Measurements from ENCODE around the gene NRL. TPM values are rescaled to one million over a fixed set of nuclear protein-coding genes. Genes with fewer than 3 reads are reported as not detected.
"Not testable (repeated sequence)": the region's sequence is repeated elsewhere in the genome, so short reads cannot be mapped to it uniquely, and the experiment has no call there.

Gene NRL
- total RNA-seq, 1 donor from 2014 or later: 0.48 TPM

- H3K27me3 ChIP-seq (ENCODE audit: insufficient read depth, low read length): no peaks in the 10 kb centered on the region
- no peaks in the 10 kb centered on the region for H3K9me3 ChIP-seq (ENCODE audit: insufficient read depth, low read depth, low read length)
- H3K36me3 Mint-ChIP-seq (ENCODE audit: low read depth, unreplicated experiment): no peaks in the 10 kb centered on the region
- no peak overlapping the region for H3K27ac Mint-ChIP-seq (ENCODE audit: unreplicated experiment)
- H2AFZ ChIP-seq (ENCODE audit: low read depth, low read length): no peak overlapping the region
- no peak for FAIRE-seq
- DNase-seq (ENCODE audit: low read depth): no peak
- H3K4me3 Mint-ChIP-seq (ENCODE audit: unreplicated experiment): no peak overlapping the region
- H3K36me3 ChIP-seq (ENCODE audit: insufficient read depth, low read length): no peaks in the 10 kb centered on the region
- H3K27ac ChIP-seq (ENCODE audit: low read depth, low read length): no peak overlapping the region
- TF ChIP-seq CTCF (IDR thresholded peaks at IDR 0.05; ENCODE audit: insufficient read depth, low read depth, low read length) (no peak), EZH2 (IDR thresholded peaks at IDR 0.05; ENCODE audit: insufficient read depth, low read length) (no peak)
- H3K9me3 Mint-ChIP-seq (ENCODE audit: unreplicated experiment): peaks cover 5% of the 10 kb centered on the region
- peaks cover 13% of the 10 kb centered on the region for H3K27me3 Mint-ChIP-seq (ENCODE audit: low read depth, unreplicated experiment)
- no peaks in the 10 kb centered on the region for H3K4me1 ChIP-seq (ENCODE audit: insufficient read depth, low read length)
- no peak overlapping the region for H3K9ac ChIP-seq (ENCODE audit: low read length)
- H4K20me1 ChIP-seq (ENCODE audit: insufficient read depth, low read length): no peaks in the 10 kb centered on the region
- peaks cover 4% of the 10 kb centered on the region for H3K4me1 Mint-ChIP-seq (ENCODE audit: low read depth, unreplicated experiment)
- no peak overlapping the region for H3K4me3 ChIP-seq (ENCODE audit: insufficient read depth, low read depth, low read length)
- H3K79me2 ChIP-seq (ENCODE audit: insufficient read depth, low read length): no peaks in the 10 kb centered on the region
- H3K4me2 ChIP-seq (ENCODE audit: low read length): no peak overlapping the region
Measured at GRCh38 chr14:24037658-24038037, 77.1 kb downstream of the NRL start.

GRCh38 chr14:24036963-24037657 lies 77.6 kb downstream of the NRL start:
- H3K79me2 ChIP-seq (ENCODE audit: insufficient read depth, low read length); H4K20me1 ChIP-seq (ENCODE audit: insufficient read depth, low read length); DNase-seq (ENCODE audit: low read depth); H3K36me3 ChIP-seq (ENCODE audit: insufficient read depth, low read length); H3K9ac ChIP-seq (ENCODE audit: low read length); H3K9me3 Mint-ChIP-seq (ENCODE audit: unreplicated experiment); FAIRE-seq; H3K36me3 Mint-ChIP-seq (ENCODE audit: low read depth, unreplicated experiment); H3K9me3 ChIP-seq (ENCODE audit: insufficient read depth, low read depth, low read length); H3K27ac ChIP-seq (ENCODE audit: low read depth, low read length); H3K27me3 ChIP-seq (ENCODE audit: insufficient read depth, low read length); H3K4me1 ChIP-seq (ENCODE audit: insufficient read depth, low read length); H3K4me1 Mint-ChIP-seq (ENCODE audit: low read depth, unreplicated experiment): not testable (repeated sequence)
- Mint-ChIP-seq H3K27ac (ENCODE audit: unreplicated experiment) (peak overlapping the region; percentile 80), H3K27me3 (ENCODE audit: low read depth, unreplicated experiment) (peaks cover 13% of the 10 kb centered on the region), H3K4me3 (ENCODE audit: unreplicated experiment) (peak overlapping the region; percentile 97)
- peak overlapping the region; percentile 59 for H3K4me3 ChIP-seq (ENCODE audit: insufficient read depth, low read depth, low read length)
- peak overlapping the region; percentile 96 for H2AFZ ChIP-seq (ENCODE audit: low read depth, low read length)
- H3K4me2 ChIP-seq (ENCODE audit: low read length): peak overlapping the region; percentile 94

GRCh38 chr14:24036169-24036962 lies 78.4 kb downstream of the NRL start:
- Mint-ChIP-seq H3K36me3 (ENCODE audit: low read depth, unreplicated experiment) (no peaks in the 10 kb centered on the region), H3K27ac (ENCODE audit: unreplicated experiment) (peak overlapping the region; percentile 80), H3K27me3 (ENCODE audit: low read depth, unreplicated experiment) (peaks cover 8% of the 10 kb centered on the region), H3K9me3 (ENCODE audit: unreplicated experiment) (peaks cover 14% of the 10 kb centered on the region), H3K4me3 (ENCODE audit: unreplicated experiment) (peak overlapping the region; percentile 97), H3K4me1 (ENCODE audit: low read depth, unreplicated experiment) (peaks cover 4% of the 10 kb centered on the region)
- peak overlapping the region; percentile 94 for H3K4me2 ChIP-seq (ENCODE audit: low read length)
- no peaks in the 10 kb centered on the region for H3K36me3 ChIP-seq (ENCODE audit: insufficient read depth, low read length)
- no peaks in the 10 kb centered on the region for H3K9me3 ChIP-seq (ENCODE audit: insufficient read depth, low read depth, low read length)
- H3K9ac ChIP-seq (ENCODE audit: low read length): peak overlapping the region; percentile 74
- H4K20me1 ChIP-seq (ENCODE audit: insufficient read depth, low read length): no peaks in the 10 kb centered on the region
- FAIRE-seq: no peak
- no peaks in the 10 kb centered on the region for H3K4me1 ChIP-seq (ENCODE audit: insufficient read depth, low read length)
- peak overlapping the region; percentile 96 for H2AFZ ChIP-seq (ENCODE audit: low read depth, low read length)
- H3K27me3 ChIP-seq (ENCODE audit: insufficient read depth, low read length): no peaks in the 10 kb centered on the region
- H3K4me3 ChIP-seq (ENCODE audit: insufficient read depth, low read depth, low read length): peak overlapping the region; percentile 59
- peak; percentile 39 for DNase-seq (ENCODE audit: low read depth)
- H3K27ac ChIP-seq (ENCODE audit: low read depth, low read length): no peak overlapping the region
- TF ChIP-seq CTCF (IDR thresholded peaks at IDR 0.05; ENCODE audit: insufficient read depth, low read depth, low read length) (peak; percentile 53), EZH2 (IDR thresholded peaks at IDR 0.05; ENCODE audit: insufficient read depth, low read length) (no peak)
- H3K79me2 ChIP-seq (ENCODE audit: insufficient read depth, low read length): no peaks in the 10 kb centered on the region

GRCh38 chr14:24035769-24036168 lies 79.0 kb downstream of the NRL start:
- Mint-ChIP-seq H3K4me3 (ENCODE audit: unreplicated experiment) (peak overlapping the region; percentile 86), H3K27ac (ENCODE audit: unreplicated experiment) (peak overlapping the region; percentile 58), H3K9me3 (ENCODE audit: unreplicated experiment) (peaks cover 19% of the 10 kb centered on the region)
- H3K9me3 ChIP-seq (ENCODE audit: insufficient read depth, low read depth, low read length); H3K9ac ChIP-seq (ENCODE audit: low read length); DNase-seq (ENCODE audit: low read depth); H3K27ac ChIP-seq (ENCODE audit: low read depth, low read length); H3K27me3 ChIP-seq (ENCODE audit: insufficient read depth, low read length); H3K4me1 Mint-ChIP-seq (ENCODE audit: low read depth, unreplicated experiment); H2AFZ ChIP-seq (ENCODE audit: low read depth, low read length); H3K36me3 ChIP-seq (ENCODE audit: insufficient read depth, low read length); H3K79me2 ChIP-seq (ENCODE audit: insufficient read depth, low read length); FAIRE-seq; H3K4me1 ChIP-seq (ENCODE audit: insufficient read depth, low read length); H3K36me3 Mint-ChIP-seq (ENCODE audit: low read depth, unreplicated experiment); H3K4me3 ChIP-seq (ENCODE audit: insufficient read depth, low read depth, low read length); H4K20me1 ChIP-seq (ENCODE audit: insufficient read depth, low read length); H3K27me3 Mint-ChIP-seq (ENCODE audit: low read depth, unreplicated experiment): not testable (repeated sequence)
- H3K4me2 ChIP-seq (ENCODE audit: low read length): peak overlapping the region; percentile 94
